HepG2 (cell line): ENCODE measurements around the gene ARR3. TPM values are rescaled to one million over a fixed set of nuclear protein-coding genes. Genes with fewer than 3 reads are reported as not detected.

Experiments
- ATAC-seq: fragments of 200-7000 bp; cut with Tn5 transposase; 3 replicates; pipeline ENCODE4 v1.9.1; 2020; ENCODE audit warnings: mild to moderate bottlenecking, moderate library complexity
- BruUV-seq: library from RNA; stranded (reverse); fragments of 400-500 nt; replicated peaks from 2 replicates; lab custom pipeline; 2021; lab: Mats Ljungman, UMichigan
- CTCF ChIA-PET: fragments of 300-600 bp; formaldehyde crosslinking; extraction: SDS; loops from one replicate; lab custom pipeline; 2021; ENCODE audit warnings: low total read pairs, inconsistent platforms, low intra/inter-chr PET ratio; lab: Yijun Ruan, JAX
- POLR2A ChIA-PET: fragments of 350-600 bp; sonication (Branson Sonifier 250); formaldehyde crosslinking; loops from one replicate; lab custom pipeline; 2020; ENCODE audit warnings: antibody characterized with exemption, inconsistent platforms; lab: Yijun Ruan, JAX
- DNase-seq: peaks from one replicate; pipeline ENCODE4 v3.0.0-alpha.2; 2015; ENCODE audit warnings: low spot score
- FAIRE-seq: peaks from 3 replicates; lab custom pipeline; 2011; peaks lifted over from hg19 to GRCh38; lab: Jason Lieb, UNC
- H2AFZ ChIP-seq: one replicate; pipeline ENCODE4 v1.6.1; 2011; ENCODE audit warnings: low read length, inconsistent platforms
- H3K27ac ChIP-seq: fragments of 300-600 bp; 3 replicates; pipeline ENCODE4 v1.8.0; 2011; ENCODE audit warnings: mixed run types, mild to moderate bottlenecking, mixed read lengths, low read length, inconsistent platforms; ENCODE audit not compliant: insufficient read depth; ENCODE audit errors: extremely low read length
- H3K27me3 ChIP-seq, 2 experiments: fragments of 200-600 bp in 1 of 2; 2 replicates in 1 of 2; 3 replicates in 1 of 2; pipeline versions ENCODE4 v1.6.0 to v1.8.0; 2011; ENCODE audit warnings: low read length in 2 of 2, mild to moderate bottlenecking in 2 of 2, moderate library complexity in 2 of 2, inconsistent platforms in 1 of 2; ENCODE audit not compliant: insufficient read depth in 2 of 2, control insufficient read depth in 1 of 2
- H3K36me3 ChIP-seq, 2 experiments: fragments of 200-600 bp in 1 of 2; replicated peaks in 1 of 2; 2 replicates in 1 of 2; 3 replicates in 1 of 2; pipeline versions ENCODE4 v1.5.1 to v1.8.0; 2011; ENCODE audit warnings: low read length in 2 of 2, inconsistent platforms in 1 of 2; ENCODE audit not compliant: insufficient read depth in 2 of 2, control insufficient read depth in 1 of 2
- H3K4me1 ChIP-seq: 2 replicates; pipeline ENCODE4 v1.5.1; 2012; ENCODE audit warnings: low read length, inconsistent platforms; ENCODE audit not compliant: insufficient read depth
- H3K4me2 ChIP-seq: 2 replicates; pipeline ENCODE4 v1.6.0; 2011; ENCODE audit warnings: low read depth, low read length, inconsistent platforms
- H3K4me3 ChIP-seq, 3 experiments: fragments of 200-600 bp in 1 of 3; sonication (generic), shearing (Covaris generic) in 1 of 3; replicated peaks in 1 of 3; 2 replicates each; pipeline ENCODE4 v1.5.1; 2011 to 2016; ENCODE audit warnings: low read length in 3 of 3, inconsistent platforms in 2 of 3, low read depth in 2 of 3, mild to moderate bottlenecking in 2 of 3, control low read depth in 1 of 3, mixed read lengths in 1 of 3; ENCODE audit not compliant: insufficient read depth in 1 of 3
- H3K79me2 ChIP-seq: one replicate; pipeline ENCODE4 v1.6.1; 2011; ENCODE audit warnings: low read length, inconsistent platforms; ENCODE audit not compliant: insufficient read depth
- H3K9ac ChIP-seq: 2 replicates; pipeline ENCODE4 v1.6.0; 2011; ENCODE audit warnings: mild to moderate bottlenecking, low read depth, low read length, inconsistent platforms; ENCODE audit not compliant: insufficient read depth
- H3K9me3 ChIP-seq: 2 replicates; pipeline ENCODE4 v1.5.1; 2012; ENCODE audit warnings: mild to moderate bottlenecking, low read length
- H4K20me1 ChIP-seq: 2 replicates; pipeline ENCODE4 v1.6.0; 2011; ENCODE audit warnings: inconsistent platforms, mild to moderate bottlenecking, low read length, moderate library complexity; ENCODE audit not compliant: insufficient read depth
- IKZF4 ChIP-seq: sonication (generic); formaldehyde crosslinking; IDR thresholded peaks from 2 replicates; pipeline ENCODE4 v1.5.1; 2020; ENCODE audit warnings: borderline replicate concordance, mild to moderate bottlenecking, low read depth, missing genetic modification reagents; ENCODE audit errors: not compliant biosample characterization
- MED1 ChIP-seq: sonication (generic); formaldehyde crosslinking; IDR thresholded peaks from 2 replicates; pipeline ENCODE4 v1.4.0; 2020; ENCODE audit warnings: missing genetic modification reagents
- NFRKB ChIP-seq: fragments of 450-650 bp; IDR thresholded peaks from 2 replicates; pipeline ENCODE4 v1.6.1; 2017
- POLR2AphosphoS2 ChIP-seq: IDR thresholded peaks from 2 replicates; pipeline ENCODE4 v1.6.1; 2011; ENCODE audit warnings: low read depth, low read length, improper control_type of control experiment
- SMAD9 ChIP-seq: sonication (generic); formaldehyde crosslinking; IDR thresholded peaks from 2 replicates; pipeline ENCODE4 v1.5.1; 2020; ENCODE audit warnings: mild to moderate bottlenecking, missing genetic modification reagents
- TBX2 ChIP-seq: sonication (generic); formaldehyde crosslinking; IDR thresholded peaks from 2 replicates; pipeline ENCODE4 v1.5.0; 2020; ENCODE audit warnings: missing genetic modification reagents, mild to moderate bottlenecking, borderline replicate concordance
- U2AF1 ChIP-seq: fragments of 200-400 bp; formaldehyde crosslinking; optimal IDR thresholded peaks from 2 replicates; pipeline ENCODE3; 2017; ENCODE audit warnings: mild to moderate bottlenecking, low read depth, low read length
- ZBTB34 ChIP-seq: sonication (generic); formaldehyde crosslinking; IDR thresholded peaks from 2 replicates; pipeline ENCODE4 v1.8.0; 2022; ENCODE audit warnings: mild to moderate bottlenecking, missing genetic modification reagents
- ZFYVE20 ChIP-seq: sonication (generic); formaldehyde crosslinking; IDR thresholded peaks from 2 replicates; pipeline ENCODE4 v1.8.0; 2023; ENCODE audit warnings: low read depth, mild to moderate bottlenecking, moderate library complexity, missing genetic modification reagents, borderline replicate concordance
- ZNF512 ChIP-seq: sonication (generic); formaldehyde crosslinking; IDR thresholded peaks from 2 replicates; pipeline ENCODE4 v1.4.0; 2020; ENCODE audit warnings: mild to moderate bottlenecking, missing genetic modification reagents
- ZNF619 ChIP-seq: sonication (generic); formaldehyde crosslinking; IDR thresholded peaks from 2 replicates; pipeline ENCODE4 v1.4.0; 2020; ENCODE audit warnings: mild to moderate bottlenecking, missing genetic modification reagents
- ZNF75D ChIP-seq: sonication (generic); formaldehyde crosslinking; IDR thresholded peaks from 2 replicates; pipeline ENCODE4 v1.8.1; 2023; ENCODE audit warnings: missing genetic modification reagents, mild to moderate bottlenecking, borderline replicate concordance
- WGBS: methylation state at CpG from one replicate; pipeline ENCODE4 v1.1.6; 2017; ENCODE audit warnings: low lambda C conversion rate; 5-methylcytosine and 5-hydroxymethylcytosine counted together
- in situ Hi-C: cut with HindIII; loops from 2 replicates; pipeline ENCODE4 v1.10.0; 2017; ENCODE audit warnings: low pct_unique_long_range_greater_than_20kb; ENCODE audit not compliant: extremely low pct_ligation_motif_present
- intact Hi-C: fragments of 100-400 bp; cut with micrococcal nuclease; formaldehyde crosslinking; loops from one replicate; pipeline ENCODE4 v1.10.0; 2022; ENCODE audit not compliant: unreplicated experiment
- polyA plus RNA-seq, 8 experiments: library from polyadenylated mRNA; depleted of rRNA in 3 of 8; stranded (reverse) in 7 of 8; unstranded in 1 of 8; fragments of >200 nt; fragmentation: Illumina TruSeq in 4 of 8; extraction: Trizol in 4 of 8; gene quantifications; 2 replicates each; pipeline versions ENCODE4 v1.2.1 to v1.2.3, GENCODE V29; 2011 to 2016; ENCODE audit warnings: low read depth in 4 of 8, missing spikeins in 1 of 8, mixed read lengths in 1 of 8; ENCODE audit not compliant: insufficient read depth in 1 of 8
- total RNA-seq, 5 experiments: library from RNA; depleted of rRNA; stranded (reverse); fragments of >200 nt; fragmentation: Illumina TruSeq; extraction: Trizol; gene quantifications; 2 replicates each; pipeline ENCODE4 v1.2.3, GENCODE V29; 2016; ENCODE audit warnings: low read depth in 1 of 5

The ARR3 gene
- total and polyA plus RNA-seq, 2 of the 13 experiments (the other 11 are each of a cell fraction or from before 2014, with no cell fraction given) = not detected

GRCh38 chrX:70244881-70245280 lies 23.3 kb upstream of the ARR3 start:
- no peak for DNase-seq
- intact Hi-C loops (no loop called here), in situ Hi-C loops (no loop called here)
- no peak overlapping the region for H3K4me3 ChIP-seq
- no peaks in the 10 kb centered on the region for H3K4me1 ChIP-seq
- no peaks in the 10 kb centered on the region for H3K27me3 ChIP-seq
- TF ChIP-seq IKZF4 (CRISPR knock-in tag) (no peak), NFRKB (no peak), ZFYVE20 (CRISPR knock-in tag) (no peak), ZNF75D (CRISPR knock-in tag) (no peak), ZNF619 (CRISPR knock-in tag) (no peak), ZNF512 (CRISPR knock-in tag) (no peak)
- WGBS = 53% methylated on average over 4 of the region's 6 CpGs
- POLR2A ChIA-PET = no interaction called here
- no peak overlapping the region for H2AFZ ChIP-seq
- CTCF ChIA-PET = no interaction called here
- no peak for ATAC-seq
- no peaks in the 10 kb centered on the region for H4K20me1 ChIP-seq
- H3K4me2 ChIP-seq = no peak overlapping the region
- BruUV-seq = no TSS peak
- FAIRE-seq = no peak
- no peaks in the 10 kb centered on the region for H3K79me2 ChIP-seq
- no peak overlapping the region for H3K9ac ChIP-seq
- no peak overlapping the region for H3K27ac ChIP-seq
- H3K36me3 ChIP-seq = no peaks in the 10 kb centered on the region
- no peaks in the 10 kb centered on the region for H3K9me3 ChIP-seq

GRCh38 chrX:70247252-70247651 lies 20.9 kb upstream of the ARR3 start:
- no peaks in the 10 kb centered on the region for H4K20me1 ChIP-seq
- H3K36me3 ChIP-seq = no peaks in the 10 kb centered on the region
- POLR2A ChIA-PET = no interaction called here
- no peaks in the 10 kb centered on the region for H3K9me3 ChIP-seq
- WGBS = 47% methylated on average over 2 of the region's 2 CpGs
- ATAC-seq = no peak
- H3K4me2 ChIP-seq = no peak overlapping the region
- BruUV-seq = no TSS peak
- no peaks in the 10 kb centered on the region for H3K4me1 ChIP-seq
- intact Hi-C loops = no loop called here
- no peak overlapping the region for H2AFZ ChIP-seq
- H3K27me3 ChIP-seq = no peaks in the 10 kb centered on the region
- H3K79me2 ChIP-seq = no peaks in the 10 kb centered on the region
- H3K4me3 ChIP-seq = no peak overlapping the region
- DNase-seq = no peak
- CTCF ChIA-PET = no interaction called here
- in situ Hi-C loops = no loop called here
- TF ChIP-seq MED1 (CRISPR knock-in tag) (no peak), TBX2 (CRISPR knock-in tag) (no peak), ZBTB34 (CRISPR knock-in tag) (no peak), SMAD9 (CRISPR knock-in tag) (no peak), POLR2AphosphoS2 (no peak), U2AF1 (no peak)
- no peak overlapping the region for H3K9ac ChIP-seq
- H3K27ac ChIP-seq = no peak overlapping the region
- FAIRE-seq = no peak
